Activated T-helper 2 cell treated with anti-CD3 and anti-CD28 coated beads, Interferon-gamma antibody, Interleukin-2, Interleukin-4, amounts not matched to agents 10 μg/mL and 5 μg/mL and 100 μg/mL, durations not matched to agents 14 hours and 24 hours and 36 hours (primary cell): Measurements from ENCODE around the gene CPNE7. TPM values are rescaled to one million over a fixed set of nuclear protein-coding genes. Genes with fewer than 3 reads are reported as not detected.
A peak's percentile ranks its signal among the peaks of the same experiment; 100 is the strongest.

Experiments used
- DNase-seq: peaks from one replicate; pipeline ENCODE4 v3.0.0; 2021; ENCODE audit warnings: low spot score
- H3K27ac Mint-ChIP-seq: one replicate; pipeline ENCODE4 v1.8.0; 2021; ENCODE audit warnings: mixed read lengths
- H3K27me3 Mint-ChIP-seq: one replicate; pipeline ENCODE4 v1.8.0; 2021; ENCODE audit warnings: low read depth, mixed read lengths
- H3K36me3 Mint-ChIP-seq: one replicate; pipeline ENCODE4 v1.8.0; 2021; ENCODE audit warnings: low read depth, mixed read lengths
- H3K4me1 Mint-ChIP-seq: one replicate; pipeline ENCODE4 v1.8.0; 2021; ENCODE audit warnings: low read depth, mixed read lengths
- H3K4me3 Mint-ChIP-seq: one replicate; pipeline ENCODE4 v1.8.0; 2021; ENCODE audit warnings: low read depth, mild to moderate bottlenecking, moderate library complexity, mixed read lengths
- H3K9me3 Mint-ChIP-seq: one replicate; pipeline ENCODE4 v1.8.0; 2021; ENCODE audit warnings: mixed read lengths
- intact Hi-C: fragments of 100-400 bp; cut with micrococcal nuclease; formaldehyde crosslinking; loops from one replicate; pipeline ENCODE4 v1.15.1; 2023
- total RNA-seq: library from RNA; stranded (reverse); gene quantifications from 2 replicates; pipeline ENCODE4 v1.2.3, GENCODE V29; 2022

Gene CPNE7
- total RNA-seq, 1 donor from 2014 or later = 25.7 TPM

- intact Hi-C loops = loop anchor here (2.0 kb wide), 1 partner anchor 67 kb away; no protein-coding TSS in a partner anchor
- Mint-ChIP-seq H3K9me3 (no peaks in the 10 kb centered on the region), H3K4me1 (peaks cover 2% of the 10 kb centered on the region), H3K27me3 (peaks cover 15% of the 10 kb centered on the region), H3K36me3 (no peaks in the 10 kb centered on the region), H3K4me3 (peak overlapping the region; percentile 33), H3K27ac (no peak overlapping the region)
- no peak for DNase-seq
Observed at GRCh38 chr16:89573826-89574680, 1.5 kb upstream of the CPNE7 start.

GRCh38 chr16:89574681-89575246 lies 794 bp upstream of the CPNE7 start:
- no peaks in the 10 kb centered on the region for H3K9me3 Mint-ChIP-seq
- H3K4me1 Mint-ChIP-seq = peaks cover 2% of the 10 kb centered on the region
- no peak overlapping the region for H3K27ac Mint-ChIP-seq
- DNase-seq = peak; percentile 46
- H3K4me3 Mint-ChIP-seq = peak overlapping the region; percentile 49
- peaks cover 15% of the 10 kb centered on the region for H3K27me3 Mint-ChIP-seq
- H3K36me3 Mint-ChIP-seq = no peaks in the 10 kb centered on the region
- intact Hi-C loops = loop anchor here (2.0 kb wide), 1 partner anchor 66 kb away; no protein-coding TSS in a partner anchor

GRCh38 chr16:89576153-89577054 lies 846 bp downstream of the CPNE7 start:
- peaks cover 2% of the 10 kb centered on the region for H3K4me1 Mint-ChIP-seq
- H3K4me3 Mint-ChIP-seq = no peak overlapping the region
- peaks cover 15% of the 10 kb centered on the region for H3K27me3 Mint-ChIP-seq
- no peaks in the 10 kb centered on the region for H3K9me3 Mint-ChIP-seq
- no peak for DNase-seq
- intact Hi-C loops = no loop called here
- H3K36me3 Mint-ChIP-seq = no peaks in the 10 kb centered on the region
- no peak overlapping the region for H3K27ac Mint-ChIP-seq

GRCh38 chr16:89577055-89577759 lies 1.6 kb downstream of the CPNE7 start:
- DNase-seq = no peak
- no peaks in the 10 kb centered on the region for H3K9me3 Mint-ChIP-seq
- intact Hi-C loops = no loop called here
- peaks cover 15% of the 10 kb centered on the region for H3K27me3 Mint-ChIP-seq
- peaks cover under 1% of the 10 kb centered on the region for H3K4me1 Mint-ChIP-seq
- H3K27ac Mint-ChIP-seq = no peak overlapping the region
- peak overlapping the region; percentile 52 for H3K4me3 Mint-ChIP-seq
- no peaks in the 10 kb centered on the region for H3K36me3 Mint-ChIP-seq

- intact Hi-C loops = no loop called here
- Mint-ChIP-seq H3K4me1 (no peaks in the 10 kb centered on the region), H3K27ac (no peak overlapping the region), H3K9me3 (no peaks in the 10 kb centered on the region), H3K4me3 (no peak overlapping the region), H3K36me3 (no peaks in the 10 kb centered on the region), H3K27me3 (peaks cover 6% of the 10 kb centered on the region)
- no peak for DNase-seq
Observed at GRCh38 chr16:89579351-89579750, 3.8 kb downstream of the CPNE7 start.

GRCh38 chr16:89581045-89581695 lies 5.6 kb downstream of the CPNE7 start:
- Mint-ChIP-seq H3K27me3 (peaks cover 6% of the 10 kb centered on the region), H3K36me3 (no peaks in the 10 kb centered on the region), H3K27ac (no peak overlapping the region), H3K9me3 (no peaks in the 10 kb centered on the region), H3K4me3 (no peak overlapping the region), H3K4me1 (no peaks in the 10 kb centered on the region)
- no peak for DNase-seq
- intact Hi-C loops = no loop called here

- intact Hi-C loops = no loop called here
- peaks cover 6% of the 10 kb centered on the region for H3K27me3 Mint-ChIP-seq
- H3K4me3 Mint-ChIP-seq = no peak overlapping the region
- no peak overlapping the region for H3K27ac Mint-ChIP-seq
- no peaks in the 10 kb centered on the region for H3K4me1 Mint-ChIP-seq
- H3K36me3 Mint-ChIP-seq = no peaks in the 10 kb centered on the region
- no peak for DNase-seq
- no peaks in the 10 kb centered on the region for H3K9me3 Mint-ChIP-seq
Observed at GRCh38 chr16:89581861-89582563, 6.5 kb downstream of the CPNE7 start.

- intact Hi-C loops = no loop called here
- no peak overlapping the region for H3K4me3 Mint-ChIP-seq
- no peak for DNase-seq
- no peaks in the 10 kb centered on the region for H3K9me3 Mint-ChIP-seq
- no peaks in the 10 kb centered on the region for H3K4me1 Mint-ChIP-seq
- H3K36me3 Mint-ChIP-seq = no peaks in the 10 kb centered on the region
- H3K27me3 Mint-ChIP-seq = peaks cover 2% of the 10 kb centered on the region
- no peak overlapping the region for H3K27ac Mint-ChIP-seq
Observed at GRCh38 chr16:89582614-89583196, 7.1 kb downstream of the CPNE7 start.

GRCh38 chr16:89583197-89583894 lies 7.8 kb downstream of the CPNE7 start:
- Mint-ChIP-seq H3K9me3 (no peaks in the 10 kb centered on the region), H3K4me1 (no peaks in the 10 kb centered on the region), H3K36me3 (no peaks in the 10 kb centered on the region), H3K27ac (no peak overlapping the region), H3K27me3 (peaks cover under 1% of the 10 kb centered on the region), H3K4me3 (no peak overlapping the region)
- no peak for DNase-seq
- intact Hi-C loops = no loop called here

- intact Hi-C loops = no loop called here
- Mint-ChIP-seq H3K27ac (no peak overlapping the region), H3K27me3 (no peaks in the 10 kb centered on the region)
Observed at GRCh38 chr16:89583895-89584644, 8.5 kb downstream of the CPNE7 start.

More at GRCh38 chr16:89583895-89584644, 8.5 kb downstream of the CPNE7 start:
- Mint-ChIP-seq H3K9me3 (no peaks in the 10 kb centered on the region), H3K36me3 (no peaks in the 10 kb centered on the region), H3K4me3 (no peak overlapping the region), H3K4me1 (no peaks in the 10 kb centered on the region)
- DNase-seq = no peak
